CD4-positive, alpha-beta memory T cell (primary cell): ENCODE results near the gene PFKFB1. TPM values are rescaled to one million over a fixed set of nuclear protein-coding genes. Genes with fewer than 3 reads are reported as not detected.
"Not testable (repeated sequence)": the region's sequence is repeated elsewhere in the genome, so short reads cannot be mapped to it uniquely, and the experiment has no call there.

ENCODE experiments used
- CTCF ChIA-PET: fragments of 350-600 bp; sonication (Branson Sonifier 250); formaldehyde crosslinking; loops from one replicate; lab custom pipeline; 2021; ENCODE audit warnings: inconsistent platforms; ENCODE audit not compliant: partially characterized antibody; lab: Charles Lee
- POLR2A ChIA-PET: fragments of 350-600 bp; sonication (Branson Sonifier 250); formaldehyde crosslinking; loops from one replicate; lab custom pipeline; 2021; ENCODE audit not compliant: partially characterized antibody; lab: Charles Lee
- DNase-seq, 5 donors: peaks; one replicate each; pipeline versions ENCODE4 v3.0.0 to v3.0.0-alpha.2; 2020 to 2022; ENCODE audit warnings: mixed read lengths in 1 of 5
- H3K27ac ChIP-seq: one replicate; pipeline ENCODE4 v1.7.0; 2013; ENCODE audit warnings: low read depth, low read length
- H3K27me3 ChIP-seq: 2 replicates; pipeline ENCODE4 v1.7.0; 2013; ENCODE audit warnings: mild to moderate bottlenecking, low read length, moderate library complexity; ENCODE audit not compliant: insufficient read depth
- H3K36me3 ChIP-seq: 2 replicates; pipeline ENCODE4 v1.7.0; 2013; ENCODE audit warnings: mild to moderate bottlenecking, low read length, moderate library complexity; ENCODE audit not compliant: insufficient read depth
- H3K4me1 ChIP-seq: 2 replicates; pipeline ENCODE4 v1.7.0; 2013; ENCODE audit warnings: mild to moderate bottlenecking, low read length, moderate library complexity; ENCODE audit not compliant: insufficient read depth
- H3K4me3 ChIP-seq, 2 donors: one replicate each; pipeline ENCODE4 v1.7.0; 2013; ENCODE audit warnings: low read length in 2 of 2, mild to moderate bottlenecking in 1 of 2
- H3K9me3 ChIP-seq, 2 donors: one replicate each; pipeline ENCODE4 v1.7.0; 2013; ENCODE audit warnings: low read length in 2 of 2, control low read depth in 1 of 2; ENCODE audit not compliant: control insufficient read depth in 1 of 2
- H3K27ac Mint-ChIP-seq, 7 donors: one replicate each; pipeline ENCODE4 v1.8.0; 2020 to 2021; ENCODE audit warnings: mixed read lengths in 7 of 7, mild to moderate bottlenecking in 6 of 7, inconsistent platforms in 3 of 7, moderate library complexity in 3 of 7
- H3K27me3 Mint-ChIP-seq, 2 donors: one replicate each; pipeline ENCODE4 v1.8.0; 2020 to 2021; ENCODE audit warnings: mixed read lengths in 2 of 2
- H3K36me3 Mint-ChIP-seq, 2 donors: one replicate each; pipeline ENCODE4 v1.8.0; 2020 to 2021; ENCODE audit warnings: mixed read lengths in 2 of 2, inconsistent platforms in 1 of 2, mild to moderate bottlenecking in 1 of 2
- H3K4me1 Mint-ChIP-seq, 4 donors: one replicate each; pipeline ENCODE4 v1.8.0; 2020 to 2021; ENCODE audit warnings: mixed read lengths in 4 of 4, mild to moderate bottlenecking in 1 of 4
- H3K4me3 Mint-ChIP-seq, 8 donors: one replicate each; pipeline ENCODE4 v1.8.0; 2020 to 2021; ENCODE audit warnings: mixed read lengths in 8 of 8, mild to moderate bottlenecking in 7 of 8, moderate library complexity in 6 of 8, inconsistent platforms in 3 of 8
- H3K9me3 Mint-ChIP-seq, 8 donors: one replicate each; pipeline ENCODE4 v1.8.0; 2020 to 2021; ENCODE audit warnings: mixed read lengths in 8 of 8, mild to moderate bottlenecking in 5 of 8, inconsistent platforms in 3 of 8, moderate library complexity in 1 of 8
- intact Hi-C: fragments of 100-400 bp; cut with micrococcal nuclease; formaldehyde crosslinking; loops from one replicate; pipeline ENCODE4 v1.15.1; 2023
- polyA plus RNA-seq, 2 donors: library from polyadenylated mRNA; unstranded; fragments of 300-500 nt; fragmentation: Illumina TruSeq; gene quantifications; one replicate each; pipeline ENCODE4 v1.2.3, GENCODE V29; 2021
- total RNA-seq, 2 experiments: library from RNA; stranded (reverse); gene quantifications; one replicate each; pipeline ENCODE4 v1.2.3, GENCODE V29; 2021

Gene PFKFB1
- total and polyA plus RNA-seq, 4 experiments from 2014 or later, result 0.35 to 0.78 TPM; not detected in 2

GRCh38 chrX:54992911-54993622 lies 921 bp downstream of the PFKFB1 start:
- Histone ChIP-seq H3K27me3 (no peaks in the 10 kb centered on the region), H3K4me1 (no peaks in the 10 kb centered on the region), H3K36me3 (no peaks in the 10 kb centered on the region), H3K9me3 (no peaks in the 10 kb centered on the region), H3K27ac (no peak overlapping the region), H3K4me3 (no peak overlapping the region)
- intact Hi-C loops, result no loop called here
- ChIA-PET POLR2A (no interaction called here), CTCF (no interaction called here)
- Mint-ChIP-seq H3K36me3 (no peaks in the 10 kb centered on the region), H3K4me3 (no peak overlapping the region), H3K27me3 (no peaks in the 10 kb centered on the region), H3K4me1 (no peaks in the 10 kb centered on the region), H3K9me3 (no peaks in the 10 kb centered on the region), H3K27ac (no peak overlapping the region)
- no peak for DNase-seq

DNA sequence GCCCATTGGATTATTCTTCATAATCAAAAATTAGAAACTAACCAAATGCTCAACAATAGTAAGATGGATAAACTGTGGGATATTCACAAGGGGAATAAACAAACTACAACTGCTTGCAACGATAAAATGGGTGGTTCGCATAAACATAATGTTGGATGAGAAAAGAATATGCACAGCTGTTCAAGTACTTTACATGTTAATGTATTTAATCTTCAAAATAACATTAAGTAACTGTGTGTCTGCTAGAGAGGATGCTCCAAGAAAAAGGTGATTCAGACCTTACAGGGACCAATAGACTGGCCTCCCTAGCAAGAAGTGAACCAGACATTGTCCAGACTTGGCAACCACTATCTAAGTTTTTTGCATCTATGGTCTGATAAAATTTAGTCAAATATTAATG lies 2.3 kb downstream of the PFKFB1 start:
- Mint-ChIP-seq H3K4me1 (no peaks in the 10 kb centered on the region), H3K9me3 (no peaks in the 10 kb centered on the region), H3K27me3 (no peaks in the 10 kb centered on the region), H3K4me3 (no peak overlapping the region), H3K36me3 (no peaks in the 10 kb centered on the region), H3K27ac (no peak overlapping the region)
- intact Hi-C loops, result no loop called here
- Histone ChIP-seq H3K27me3 (no peaks in the 10 kb centered on the region), H3K9me3 (no peaks in the 10 kb centered on the region), H3K4me1 (no peaks in the 10 kb centered on the region), H3K36me3 (no peaks in the 10 kb centered on the region), H3K27ac (no peak overlapping the region), H3K4me3 (no peak overlapping the region)
- DNase-seq, result no peak
- ChIA-PET POLR2A (no interaction called here), CTCF (no interaction called here)

- H3K36me3 ChIP-seq, H3K27ac ChIP-seq, H3K4me1 ChIP-seq, DNase-seq, H3K27me3 Mint-ChIP-seq, H3K4me3 Mint-ChIP-seq, H3K4me1 Mint-ChIP-seq, H3K27me3 ChIP-seq, H3K9me3 ChIP-seq, H3K27ac Mint-ChIP-seq, intact Hi-C loops, H3K36me3 Mint-ChIP-seq, POLR2A ChIA-PET, CTCF ChIA-PET, H3K4me3 ChIP-seq: not testable (repeated sequence)
- H3K9me3 Mint-ChIP-seq, result peaks cover 0 to 11% (median 0%) of the 10 kb centered on the region in 8 donors
Measured at GRCh38 chrX:54983306-54983705, 10.7 kb downstream of the PFKFB1 start.

DNA sequence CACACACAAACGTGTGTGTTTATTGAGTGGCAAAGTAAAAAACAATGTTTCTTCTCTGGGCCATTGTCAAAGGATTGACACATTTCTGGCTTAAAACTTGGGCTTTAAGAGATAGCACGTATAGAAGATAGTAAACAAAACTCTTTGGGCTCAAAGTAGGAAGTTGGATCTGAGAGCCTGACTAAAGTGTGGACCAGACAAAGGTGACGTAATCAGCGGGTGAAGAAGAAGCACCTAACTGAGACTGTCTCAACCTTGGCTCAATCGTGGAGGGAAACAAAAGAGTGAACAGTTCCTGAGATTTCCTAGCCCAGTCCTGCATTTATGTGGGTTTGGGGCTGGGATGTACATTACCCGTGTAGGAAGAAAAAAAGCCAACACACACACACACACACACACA lies 13.7 kb downstream of the PFKFB1 start:
- Mint-ChIP-seq H3K4me1 (no peaks in the 10 kb centered on the region), H3K36me3 (no peaks in the 10 kb centered on the region), H3K27ac (no peak overlapping the region), H3K4me3 (no peak overlapping the region), H3K9me3 (peaks cover 0 to 11% (median under 1%) of the 10 kb centered on the region in 8 donors), H3K27me3 (no peaks in the 10 kb centered on the region)
- no peak for DNase-seq
- intact Hi-C loops, result no loop called here
- Histone ChIP-seq H3K4me1 (no peaks in the 10 kb centered on the region), H3K36me3 (no peaks in the 10 kb centered on the region), H3K4me3 (no peak overlapping the region), H3K27ac (no peak overlapping the region), H3K9me3 (no peaks in the 10 kb centered on the region), H3K27me3 (no peaks in the 10 kb centered on the region)
- ChIA-PET POLR2A (no interaction called here), CTCF (no interaction called here)

DNA sequence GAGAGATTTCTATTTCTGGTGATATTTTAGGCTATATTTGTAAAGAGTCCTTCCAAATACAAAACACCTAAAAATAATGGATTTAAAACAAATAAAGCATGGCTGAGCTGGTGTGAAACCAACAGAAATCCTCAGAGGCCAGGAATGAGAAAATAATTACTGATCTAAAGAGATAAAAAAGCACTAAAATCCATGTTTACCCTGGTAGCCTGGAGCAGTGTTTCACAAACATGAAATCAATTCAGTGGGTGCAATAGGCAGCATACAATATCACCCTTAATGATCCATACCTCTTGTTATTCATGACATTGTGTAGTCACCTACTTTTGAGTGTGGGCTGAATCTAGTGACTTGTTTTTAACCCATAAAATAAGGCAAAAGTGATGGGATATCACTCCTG lies 14.6 kb downstream of the PFKFB1 start:
- no peak overlapping the region for H3K4me3 Mint-ChIP-seq
- H3K27ac ChIP-seq, result no peak overlapping the region
- no peaks in the 10 kb centered on the region for H3K27me3 Mint-ChIP-seq
- H3K4me1 Mint-ChIP-seq, result no peaks in the 10 kb centered on the region
- peaks cover 0 to 11% (median 0%) of the 10 kb centered on the region in 8 donors for H3K9me3 Mint-ChIP-seq
- H3K4me3 ChIP-seq, result no peak overlapping the region
- no peak overlapping the region for H3K27ac Mint-ChIP-seq
- DNase-seq, result no peak
- H3K4me1 ChIP-seq, result no peaks in the 10 kb centered on the region
- intact Hi-C loops, result no loop called here
- no peaks in the 10 kb centered on the region for H3K27me3 ChIP-seq
- no peaks in the 10 kb centered on the region for H3K36me3 ChIP-seq
- H3K9me3 ChIP-seq, result no peaks in the 10 kb centered on the region
- ChIA-PET CTCF (no interaction called here), POLR2A (no interaction called here)
- no peaks in the 10 kb centered on the region for H3K36me3 Mint-ChIP-seq

DNA sequence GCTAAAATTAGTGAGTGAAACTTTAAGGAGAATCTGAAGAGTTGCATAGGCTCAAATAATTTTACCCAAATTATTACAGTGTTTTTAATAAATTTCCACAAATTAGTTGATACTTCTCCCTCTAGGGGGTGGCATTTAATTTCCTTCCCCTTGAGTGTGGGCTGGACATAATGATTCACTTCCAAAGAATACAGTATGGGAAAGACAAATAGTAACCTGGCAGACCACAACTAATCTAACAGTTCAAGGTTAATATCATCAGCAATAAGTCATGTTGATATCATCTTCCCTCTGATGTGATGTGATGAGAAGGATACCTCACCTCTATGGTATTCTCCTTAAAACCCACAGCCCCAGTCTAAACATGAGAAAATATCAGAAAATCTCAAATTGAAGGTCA lies 15.5 kb downstream of the PFKFB1 start:
- H3K9me3 ChIP-seq, result no peaks in the 10 kb centered on the region
- no peak overlapping the region for H3K4me3 Mint-ChIP-seq
- H3K27ac ChIP-seq, result no peak overlapping the region
- peaks cover 0 to 5% (median 0%) of the 10 kb centered on the region in 8 donors for H3K9me3 Mint-ChIP-seq
- H3K27ac Mint-ChIP-seq, result no peak overlapping the region
- DNase-seq, result no peak
- no peaks in the 10 kb centered on the region for H3K4me1 ChIP-seq
- POLR2A ChIA-PET, result no interaction called here
- no peaks in the 10 kb centered on the region for H3K36me3 ChIP-seq
- CTCF ChIA-PET, result no interaction called here
- no peaks in the 10 kb centered on the region for H3K27me3 Mint-ChIP-seq
- no peaks in the 10 kb centered on the region for H3K36me3 Mint-ChIP-seq
- no peaks in the 10 kb centered on the region for H3K27me3 ChIP-seq
- H3K4me3 ChIP-seq, result no peak overlapping the region
- H3K4me1 Mint-ChIP-seq, result no peaks in the 10 kb centered on the region
- intact Hi-C loops, result no loop called here

GRCh38 chrX:54977387-54977786 lies 16.6 kb downstream of the PFKFB1 start:
- intact Hi-C loops, result no loop called here
- Mint-ChIP-seq H3K27me3 (no peaks in the 10 kb centered on the region), H3K9me3 (peaks cover 0 to 4% (median 0%) of the 10 kb centered on the region in 8 donors), H3K4me1 (no peaks in the 10 kb centered on the region), H3K36me3 (no peaks in the 10 kb centered on the region), H3K27ac (no peak overlapping the region), H3K4me3 (no peak overlapping the region)
- Histone ChIP-seq H3K27me3 (no peaks in the 10 kb centered on the region), H3K27ac (no peak overlapping the region), H3K36me3 (no peaks in the 10 kb centered on the region), H3K4me3 (no peak overlapping the region), H3K4me1 (no peaks in the 10 kb centered on the region), H3K9me3 (no peaks in the 10 kb centered on the region)
- CTCF ChIA-PET, result no interaction called here
- POLR2A ChIA-PET, result no interaction called here
- no peak for DNase-seq
